ENCODE data around the gene SLC6A13.

- TF ChIP-seq CTCF (IDR thresholded peaks at IDR 0.05; ENCODE audit: low read depth, low read length, missing input control): no peak
- no peak for TF ChIP-seq TAF1 (conservative IDR thresholded peaks at IDR 0.05)
- no peak for TF ChIP-seq HNF4A (conservative IDR thresholded peaks at IDR 0.05)
These were observed 77.1 kb downstream of the SLC6A13 start for GRCh38 chr12:185576-185955.

Measured in liver (tissue), 3 donors.